HepG2 (cell line): ENCODE results near the gene WDR7. TPM values are rescaled to one million over a fixed set of nuclear protein-coding genes. Genes with fewer than 3 reads are reported as not detected.

Source experiments
- ATAC-seq: fragments of 200-7000 bp; cut with Tn5 transposase; 3 replicates; pipeline ENCODE4 v1.9.1; 2020; ENCODE audit warnings: mild to moderate bottlenecking, moderate library complexity
- BruUV-seq: library from RNA; stranded (reverse); fragments of 400-500 nt; replicated peaks from 2 replicates; lab custom pipeline; 2021; lab: Mats Ljungman, UMichigan
- CTCF ChIA-PET: fragments of 300-600 bp; formaldehyde crosslinking; extraction: SDS; loops from one replicate; lab custom pipeline; 2021; ENCODE audit warnings: low total read pairs, inconsistent platforms, low intra/inter-chr PET ratio; lab: Yijun Ruan, JAX
- POLR2A ChIA-PET: fragments of 350-600 bp; sonication (Branson Sonifier 250); formaldehyde crosslinking; loops from one replicate; lab custom pipeline; 2020; ENCODE audit warnings: antibody characterized with exemption, inconsistent platforms; lab: Yijun Ruan, JAX
- DNase-seq: peaks from one replicate; pipeline ENCODE4 v3.0.0-alpha.2; 2015; ENCODE audit warnings: low spot score
- FAIRE-seq: peaks from 3 replicates; lab custom pipeline; 2011; peaks lifted over from hg19 to GRCh38; lab: Jason Lieb, UNC
- H2AFZ ChIP-seq: one replicate; pipeline ENCODE4 v1.6.1; 2011; ENCODE audit warnings: low read length, inconsistent platforms
- H3K27ac ChIP-seq: fragments of 300-600 bp; 3 replicates; pipeline ENCODE4 v1.8.0; 2011; ENCODE audit warnings: mixed run types, mild to moderate bottlenecking, mixed read lengths, low read length, inconsistent platforms; ENCODE audit not compliant: insufficient read depth; ENCODE audit errors: extremely low read length
- H3K27me3 ChIP-seq, 2 experiments: fragments of 200-600 bp in 1 of 2; 2 replicates in 1 of 2; 3 replicates in 1 of 2; pipeline versions ENCODE4 v1.6.0 to v1.8.0; 2011; ENCODE audit warnings: low read length in 2 of 2, mild to moderate bottlenecking in 2 of 2, moderate library complexity in 2 of 2, inconsistent platforms in 1 of 2; ENCODE audit not compliant: insufficient read depth in 2 of 2, control insufficient read depth in 1 of 2
- H3K36me3 ChIP-seq, 2 experiments: fragments of 200-600 bp in 1 of 2; replicated peaks in 1 of 2; 2 replicates in 1 of 2; 3 replicates in 1 of 2; pipeline versions ENCODE4 v1.5.1 to v1.8.0; 2011; ENCODE audit warnings: low read length in 2 of 2, inconsistent platforms in 1 of 2; ENCODE audit not compliant: insufficient read depth in 2 of 2, control insufficient read depth in 1 of 2
- H3K4me1 ChIP-seq: 2 replicates; pipeline ENCODE4 v1.5.1; 2012; ENCODE audit warnings: low read length, inconsistent platforms; ENCODE audit not compliant: insufficient read depth
- H3K4me2 ChIP-seq: 2 replicates; pipeline ENCODE4 v1.6.0; 2011; ENCODE audit warnings: low read depth, low read length, inconsistent platforms
- H3K4me3 ChIP-seq, 3 experiments: fragments of 200-600 bp in 1 of 3; sonication (generic), shearing (Covaris generic) in 1 of 3; replicated peaks in 1 of 3; 2 replicates each; pipeline ENCODE4 v1.5.1; 2011 to 2016; ENCODE audit warnings: low read length in 3 of 3, inconsistent platforms in 2 of 3, low read depth in 2 of 3, mild to moderate bottlenecking in 2 of 3, control low read depth in 1 of 3, mixed read lengths in 1 of 3; ENCODE audit not compliant: insufficient read depth in 1 of 3
- H3K79me2 ChIP-seq: one replicate; pipeline ENCODE4 v1.6.1; 2011; ENCODE audit warnings: low read length, inconsistent platforms; ENCODE audit not compliant: insufficient read depth
- H3K9ac ChIP-seq: 2 replicates; pipeline ENCODE4 v1.6.0; 2011; ENCODE audit warnings: mild to moderate bottlenecking, low read depth, low read length, inconsistent platforms; ENCODE audit not compliant: insufficient read depth
- H3K9me3 ChIP-seq: 2 replicates; pipeline ENCODE4 v1.5.1; 2012; ENCODE audit warnings: mild to moderate bottlenecking, low read length
- H4K20me1 ChIP-seq: 2 replicates; pipeline ENCODE4 v1.6.0; 2011; ENCODE audit warnings: inconsistent platforms, mild to moderate bottlenecking, low read length, moderate library complexity; ENCODE audit not compliant: insufficient read depth
- CAMTA2 ChIP-seq: sonication (generic); formaldehyde crosslinking; IDR thresholded peaks from 2 replicates; pipeline ENCODE4 v1.4.0; 2020; ENCODE audit warnings: mild to moderate bottlenecking, missing genetic modification reagents, borderline replicate concordance
- HOXD1 ChIP-seq: sonication (generic); formaldehyde crosslinking; IDR thresholded peaks from 2 replicates; pipeline ENCODE4 v1.5.0; 2020; ENCODE audit warnings: missing genetic modification reagents
- IKZF1 ChIP-seq: fragments of 450-650 bp; IDR thresholded peaks from 2 replicates; pipeline ENCODE4 v1.7.1; 2016
- KDM1A ChIP-seq: IDR thresholded peaks from 2 replicates; pipeline ENCODE4 v1.6.1; 2016; ENCODE audit warnings: missing compliant biosample characterization
- NCOA2 ChIP-seq: sonication (generic); formaldehyde crosslinking; IDR thresholded peaks from 2 replicates; pipeline ENCODE4 v1.8.0; 2022; ENCODE audit warnings: inconsistent platforms
- PAXIP1 ChIP-seq: sonication (generic); formaldehyde crosslinking; conservative IDR thresholded peaks from 2 replicates; pipeline ENCODE4 v1.4.0; 2020; ENCODE audit warnings: mild to moderate bottlenecking, missing genetic modification reagents, moderate library complexity
- PTBP1 ChIP-seq: fragments of 200-400 bp; formaldehyde crosslinking; IDR thresholded peaks from 2 replicates; pipeline ENCODE4 v1.6.1; 2018; ENCODE audit warnings: low read length, low read depth; ENCODE audit not compliant: poor library complexity, severe bottlenecking
- RFX5 ChIP-seq: IDR thresholded peaks from 2 replicates; pipeline ENCODE4 v1.6.1; 2011; ENCODE audit warnings: low read depth, low read length, improper control_type of control experiment
- SATB2 ChIP-seq: sonication (generic); formaldehyde crosslinking; IDR thresholded peaks from 2 replicates; pipeline ENCODE4 v1.5.0; 2020; ENCODE audit warnings: missing genetic modification reagents
- SRY ChIP-seq: sonication (generic); formaldehyde crosslinking; IDR thresholded peaks from 2 replicates; pipeline ENCODE4 v1.8.0; 2022; ENCODE audit warnings: mild to moderate bottlenecking, missing genetic modification reagents
- ZNF205 ChIP-seq: IDR thresholded peaks from 2 replicates; pipeline ENCODE4 v1.6.1; 2018; ENCODE audit warnings: missing biosample characterization, missing genetic modification reagents
- ZNF234 ChIP-seq: sonication (generic); formaldehyde crosslinking; conservative IDR thresholded peaks from 2 replicates; pipeline ENCODE4 v1.5.1; 2020; ENCODE audit warnings: mild to moderate bottlenecking, missing genetic modification reagents
- ZNF280B ChIP-seq: sonication (generic); formaldehyde crosslinking; IDR thresholded peaks from 2 replicates; pipeline ENCODE4 v1.5.0; 2020; ENCODE audit warnings: missing genetic modification reagents, mild to moderate bottlenecking, borderline replicate concordance
- ZNF343 ChIP-seq: sonication (generic); formaldehyde crosslinking; IDR thresholded peaks from 2 replicates; pipeline ENCODE4 v1.4.0; 2020; ENCODE audit warnings: mild to moderate bottlenecking, missing genetic modification reagents
- ZNF44 ChIP-seq: sonication (generic); formaldehyde crosslinking; IDR thresholded peaks from 2 replicates; pipeline ENCODE4 v1.5.1; 2020; ENCODE audit warnings: mild to moderate bottlenecking, missing genetic modification reagents
- ZNF484 ChIP-seq: sonication (generic); formaldehyde crosslinking; IDR thresholded peaks from 2 replicates; pipeline ENCODE4 v1.5.1; 2020; ENCODE audit warnings: mild to moderate bottlenecking, low read depth, missing genetic modification reagents, borderline replicate concordance
- WGBS: methylation state at CpG from one replicate; pipeline ENCODE4 v1.1.6; 2017; ENCODE audit warnings: low lambda C conversion rate; 5-methylcytosine and 5-hydroxymethylcytosine counted together
- in situ Hi-C: cut with HindIII; loops from 2 replicates; pipeline ENCODE4 v1.10.0; 2017; ENCODE audit warnings: low pct_unique_long_range_greater_than_20kb; ENCODE audit not compliant: extremely low pct_ligation_motif_present
- intact Hi-C: fragments of 100-400 bp; cut with micrococcal nuclease; formaldehyde crosslinking; loops from one replicate; pipeline ENCODE4 v1.10.0; 2022; ENCODE audit not compliant: unreplicated experiment
- polyA plus RNA-seq, 8 experiments: library from polyadenylated mRNA; depleted of rRNA in 3 of 8; stranded (reverse) in 7 of 8; unstranded in 1 of 8; fragments of >200 nt; fragmentation: Illumina TruSeq in 4 of 8; extraction: Trizol in 4 of 8; gene quantifications; 2 replicates each; pipeline versions ENCODE4 v1.2.1 to v1.2.3, GENCODE V29; 2011 to 2016; ENCODE audit warnings: low read depth in 4 of 8, missing spikeins in 1 of 8, mixed read lengths in 1 of 8; ENCODE audit not compliant: insufficient read depth in 1 of 8
- total RNA-seq, 5 experiments: library from RNA; depleted of rRNA; stranded (reverse); fragments of >200 nt; fragmentation: Illumina TruSeq; extraction: Trizol; gene quantifications; 2 replicates each; pipeline ENCODE4 v1.2.3, GENCODE V29; 2016; ENCODE audit warnings: low read depth in 1 of 5

WDR7 gene
- total and polyA plus RNA-seq, 2 of the 13 experiments (the other 11 are each of a cell fraction or from before 2014, with no cell fraction given), result 2.0 to 7.8 TPM

GRCh38 chr18:56739731-56740130 is 88.6 kb downstream of the WDR7 start:
- Histone ChIP-seq H3K9me3 (no peaks in the 10 kb centered on the region), H2AFZ (no peak overlapping the region), H3K9ac (no peak overlapping the region), H3K27ac (no peak overlapping the region), H3K36me3 (no peaks in the 10 kb centered on the region), H4K20me1 (no peaks in the 10 kb centered on the region), H3K4me2 (no peak overlapping the region), H3K4me3 (no peak overlapping the region), H3K27me3 (no peaks in the 10 kb centered on the region), H3K79me2 (no peaks in the 10 kb centered on the region), H3K4me1 (no peaks in the 10 kb centered on the region)
- in situ Hi-C loops, result loop anchor here (10.0 kb wide), 1 partner anchor 705 kb away; no protein-coding TSS in a partner anchor
- intact Hi-C loops, result no loop called here
- no peak for ATAC-seq
- no peak for FAIRE-seq
- ChIA-PET CTCF (no interaction called here), POLR2A (no interaction called here)
- no peak for TF ChIP-seq KDM1A (CRISPR knock-in tag)
- TF ChIP-seq ZNF343 (CRISPR knock-in tag), result no peak
- no peak for TF ChIP-seq PTBP1
- no peak for TF ChIP-seq ZNF280B (CRISPR knock-in tag)
- no peak for TF ChIP-seq ZNF234 (CRISPR knock-in tag)
- TF ChIP-seq PAXIP1 (CRISPR knock-in tag), result no peak
- no peak for TF ChIP-seq ZNF44 (CRISPR knock-in tag)
- no peak for TF ChIP-seq IKZF1
- no peak for TF ChIP-seq NCOA2 (CRISPR knock-in tag)
- TF ChIP-seq ZNF484 (CRISPR knock-in tag), result no peak
- no peak for TF ChIP-seq SATB2 (CRISPR knock-in tag)
- no peak for TF ChIP-seq RFX5
- no peak for TF ChIP-seq ZNF205 (CRISPR knock-in tag)
- no peak for TF ChIP-seq HOXD1
- TF ChIP-seq SRY, result no peak
- no peak for TF ChIP-seq CAMTA2 (CRISPR knock-in tag)
- BruUV-seq, result no TSS peak
- WGBS, result 87% methylated on average over 2 of the region's 2 CpGs
- no peak for DNase-seq
